PC-3 (cell line): ENCODE results near the gene TWNK.

Experiments used
- EZH2 ChIP-seq: fragments of 300-600 bp; sonication (generic); IDR thresholded peaks from one replicate; pipeline ENCODE4 v1.6.1; 2017; ENCODE audit warnings: antibody characterized with exemption, mild to moderate bottlenecking, low read length; ENCODE audit not compliant: unreplicated experiment
- EZH2phosphoT487 ChIP-seq: fragments of 300-600 bp; sonication (generic); IDR thresholded peaks from 2 replicates; pipeline ENCODE4 v1.6.1; 2018; ENCODE audit warnings: mild to moderate bottlenecking, antibody characterized with exemption, low read length, borderline replicate concordance
- TF ChIP-seq, protein P1 (sequence below): fragments of 300-600 bp; sonication (generic); conservative IDR thresholded peaks from 2 replicates; pipeline ENCODE4 v1.5.1; 2017; ENCODE audit warnings: antibody characterized with exemption, low read depth, mild to moderate bottlenecking, low read length

DNA sequence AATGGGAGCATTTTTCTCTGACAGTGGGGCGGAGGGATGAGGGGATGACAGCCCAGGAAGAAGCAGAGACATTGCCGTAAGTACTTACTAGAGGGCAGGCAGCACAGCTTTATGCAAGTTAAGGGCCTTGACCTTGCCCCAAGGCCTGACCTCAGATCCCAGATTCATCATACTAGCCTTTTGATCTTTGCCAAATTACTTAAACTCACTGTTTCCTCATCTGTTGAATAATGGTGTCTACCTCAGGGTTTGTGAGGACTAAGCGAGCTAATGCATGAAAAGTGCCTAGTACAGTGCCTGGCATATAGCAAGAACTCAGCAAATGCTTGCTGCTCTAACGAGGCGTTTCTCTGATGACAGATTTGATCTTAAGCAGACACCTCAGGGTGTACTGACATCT lies 21.5 kb upstream of the TWNK start:
- TF ChIP-seq, protein P1, sequence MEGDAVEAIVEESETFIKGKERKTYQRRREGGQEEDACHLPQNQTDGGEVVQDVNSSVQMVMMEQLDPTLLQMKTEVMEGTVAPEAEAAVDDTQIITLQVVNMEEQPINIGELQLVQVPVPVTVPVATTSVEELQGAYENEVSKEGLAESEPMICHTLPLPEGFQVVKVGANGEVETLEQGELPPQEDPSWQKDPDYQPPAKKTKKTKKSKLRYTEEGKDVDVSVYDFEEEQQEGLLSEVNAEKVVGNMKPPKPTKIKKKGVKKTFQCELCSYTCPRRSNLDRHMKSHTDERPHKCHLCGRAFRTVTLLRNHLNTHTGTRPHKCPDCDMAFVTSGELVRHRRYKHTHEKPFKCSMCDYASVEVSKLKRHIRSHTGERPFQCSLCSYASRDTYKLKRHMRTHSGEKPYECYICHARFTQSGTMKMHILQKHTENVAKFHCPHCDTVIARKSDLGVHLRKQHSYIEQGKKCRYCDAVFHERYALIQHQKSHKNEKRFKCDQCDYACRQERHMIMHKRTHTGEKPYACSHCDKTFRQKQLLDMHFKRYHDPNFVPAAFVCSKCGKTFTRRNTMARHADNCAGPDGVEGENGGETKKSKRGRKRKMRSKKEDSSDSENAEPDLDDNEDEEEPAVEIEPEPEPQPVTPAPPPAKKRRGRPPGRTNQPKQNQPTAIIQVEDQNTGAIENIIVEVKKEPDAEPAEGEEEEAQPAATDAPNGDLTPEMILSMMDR = no peak
- TF ChIP-seq EZH2 (no peak), EZH2phosphoT487 (no peak)
